Endothelial cell of umbilical vein (primary cell): ENCODE results near the gene MCM3AP.

ENCODE experiments used
- POLR2AphosphoS5 ChIP-seq: IDR thresholded peaks from 2 replicates; pipeline ENCODE4 v1.6.1; 2012; ENCODE audit warnings: low read depth, mild to moderate bottlenecking, control low read depth, low read length, moderate library complexity; ENCODE audit not compliant: insufficient read depth
- TF ChIP-seq, protein P1 (sequence below), 2 donors: IDR thresholded peaks; 1 replicate in 1 of 2; 2 replicates in 1 of 2; pipeline ENCODE4 v1.5.1; 2011; ENCODE audit warnings: low read length in 2 of 2, mild to moderate bottlenecking in 2 of 2, moderate library complexity in 2 of 2, control low read depth in 1 of 2, inconsistent platforms in 1 of 2, low read depth in 1 of 2; ENCODE audit not compliant: insufficient read depth in 1 of 2; ENCODE audit errors: extremely low read depth in 1 of 2

GRCh38 chr21:46243960-46244361, 41.5 kb downstream of the MCM3AP start:
- TF ChIP-seq, protein P1, sequence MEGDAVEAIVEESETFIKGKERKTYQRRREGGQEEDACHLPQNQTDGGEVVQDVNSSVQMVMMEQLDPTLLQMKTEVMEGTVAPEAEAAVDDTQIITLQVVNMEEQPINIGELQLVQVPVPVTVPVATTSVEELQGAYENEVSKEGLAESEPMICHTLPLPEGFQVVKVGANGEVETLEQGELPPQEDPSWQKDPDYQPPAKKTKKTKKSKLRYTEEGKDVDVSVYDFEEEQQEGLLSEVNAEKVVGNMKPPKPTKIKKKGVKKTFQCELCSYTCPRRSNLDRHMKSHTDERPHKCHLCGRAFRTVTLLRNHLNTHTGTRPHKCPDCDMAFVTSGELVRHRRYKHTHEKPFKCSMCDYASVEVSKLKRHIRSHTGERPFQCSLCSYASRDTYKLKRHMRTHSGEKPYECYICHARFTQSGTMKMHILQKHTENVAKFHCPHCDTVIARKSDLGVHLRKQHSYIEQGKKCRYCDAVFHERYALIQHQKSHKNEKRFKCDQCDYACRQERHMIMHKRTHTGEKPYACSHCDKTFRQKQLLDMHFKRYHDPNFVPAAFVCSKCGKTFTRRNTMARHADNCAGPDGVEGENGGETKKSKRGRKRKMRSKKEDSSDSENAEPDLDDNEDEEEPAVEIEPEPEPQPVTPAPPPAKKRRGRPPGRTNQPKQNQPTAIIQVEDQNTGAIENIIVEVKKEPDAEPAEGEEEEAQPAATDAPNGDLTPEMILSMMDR (IDR thresholded peaks at IDR 0.05; ENCODE audit: extremely low read depth in 1 of 2, insufficient read depth in 1 of 2, low read depth in 1 of 2, low read length in 2 of 2) = no peak
- TF ChIP-seq POLR2AphosphoS5 = no peak
